HCT116 (cell line): ENCODE results near the gene POU2F3. TPM values are rescaled to one million over a fixed set of nuclear protein-coding genes. Genes with fewer than 3 reads are reported as not detected.

Experiments used
- ATAC-seq: fragments of 200-7000 bp; cut with Tn5 transposase; 2 replicates; pipeline ENCODE4 v1.9.1; 2020; ENCODE audit warnings: mild to moderate bottlenecking, moderate library complexity
- BruUV-seq: library from RNA; stranded (reverse); fragments of 400-500 nt; replicated peaks from 2 replicates; lab custom pipeline; 2021; lab: Mats Ljungman, UMichigan
- CTCF ChIA-PET: fragments of 300-600 bp; sonication (Branson Sonifier 250); formaldehyde crosslinking; loops from one replicate; lab custom pipeline; 2021; ENCODE audit warnings: antibody characterized with exemption; lab: Charles Lee
- POLR2A ChIA-PET: fragments of 300-600, 350-600 bp; sonication (Branson Sonifier 250); formaldehyde crosslinking; loops from one replicate; lab custom pipeline; 2021; ENCODE audit warnings: antibody characterized with exemption; lab: Charles Lee
- RAD21 ChIA-PET, 2 experiments: fragments of 300-600 bp; sonication (Branson Sonifier 250); formaldehyde crosslinking; loops; one replicate each; lab custom pipeline; 2023; ENCODE audit warnings: low total read pairs in 2 of 2; ENCODE audit not compliant: uncharacterized antibody in 2 of 2, unreplicated experiment in 2 of 2, low non-redundant PET in 1 of 2; lab: Charles Lee
- DNase-seq: peaks from one replicate; pipeline ENCODE4 v3.0.0-alpha.2; 2010; ENCODE audit warnings: low read depth, low spot score
- H2AFZ ChIP-seq: fragments of 200-600 bp; shearing (Covaris generic), sonication (generic); 2 replicates; pipeline ENCODE4 v1.6.1; 2017; ENCODE audit warnings: low read depth, mixed run types, mixed read lengths, antibody characterized with exemption, low read length; ENCODE audit not compliant: poor library complexity, severe bottlenecking
- H3K27ac ChIP-seq: 2 replicates; pipeline ENCODE4 v1.5.1; 2012; ENCODE audit warnings: low read depth, low read length
- H3K27me3 ChIP-seq: fragments of 200-600 bp; sonication (generic); 2 replicates; pipeline ENCODE4 v1.6.1; 2016; ENCODE audit warnings: mixed run types, low read length, mixed read lengths; ENCODE audit not compliant: insufficient read depth
- H3K36me3 ChIP-seq, 2 experiments: fragments of 200-500 bp in 1 of 2; fragments of 200-600 bp in 1 of 2; sonication (Bioruptor generic) in 1 of 2; sonication (generic) in 1 of 2; 2 replicates each; pipeline versions ENCODE4 v1.5.1 to v1.6.1; 2014 to 2016; ENCODE audit warnings: low read length in 2 of 2, inconsistent platforms in 1 of 2, mixed read lengths in 1 of 2, mixed run types in 1 of 2; ENCODE audit not compliant: insufficient read depth in 2 of 2, control insufficient read depth in 1 of 2
- H3K4me1 ChIP-seq, 2 experiments: fragments of 200-600 bp in 1 of 2; sonication (generic) in 1 of 2; 2 replicates each; pipeline versions ENCODE4 v1.5.1 to v1.6.1; 2012 to 2017; ENCODE audit warnings: low read length in 2 of 2, inconsistent platforms in 1 of 2, mild to moderate bottlenecking in 1 of 2, mixed read lengths in 1 of 2, mixed run types in 1 of 2, moderate library complexity in 1 of 2; ENCODE audit not compliant: insufficient read depth in 2 of 2, control insufficient read depth in 1 of 2
- H3K4me2 ChIP-seq: fragments of 200-600 bp; sonication (generic); 2 replicates; pipeline ENCODE4 v1.6.1; 2017; ENCODE audit warnings: mixed run types, low read length, mixed read lengths
- H3K4me3 ChIP-seq, 2 experiments: fragments of 200-600 bp in 1 of 2; sonication (generic) in 1 of 2; replicated peaks in 1 of 2; 2 replicates each; pipeline ENCODE4 v1.5.1; 2011 to 2016; ENCODE audit warnings: low read length in 2 of 2, control low read depth in 1 of 2, low read depth in 1 of 2, mild to moderate bottlenecking in 1 of 2, mixed read lengths in 1 of 2, mixed run types in 1 of 2
- H3K79me2 ChIP-seq: fragments of 200-600 bp; sonication (generic); 2 replicates; pipeline ENCODE4 v1.6.1; 2017; ENCODE audit warnings: mild to moderate bottlenecking, mixed run types, low read length, moderate library complexity, mixed read lengths; ENCODE audit not compliant: insufficient read depth
- H3K9ac ChIP-seq: fragments of 200-600 bp; sonication (generic); 2 replicates; pipeline ENCODE4 v1.6.1; 2016; ENCODE audit warnings: low read length, mixed read lengths
- H3K9me2 ChIP-seq: fragments of 200-600 bp; sonication (generic), shearing (Covaris generic); 2 replicates; pipeline ENCODE4 v1.6.1; 2017; ENCODE audit warnings: mixed run types, mild to moderate bottlenecking, moderate library complexity; ENCODE audit not compliant: insufficient read depth
- H3K9me3 ChIP-seq, 2 experiments: fragments of 200-500 bp in 1 of 2; fragments of 200-600 bp in 1 of 2; sonication (Bioruptor generic) in 1 of 2; sonication (generic) in 1 of 2; 2 replicates each; pipeline ENCODE4 v1.6.1; 2014 to 2017; ENCODE audit warnings: low read length in 2 of 2, mixed read lengths in 2 of 2, inconsistent platforms in 1 of 2, low read depth in 1 of 2, mild to moderate bottlenecking in 1 of 2, mixed run types in 1 of 2, moderate library complexity in 1 of 2; ENCODE audit not compliant: control insufficient read depth in 1 of 2, insufficient read depth in 1 of 2
- H4K20me1 ChIP-seq: fragments of 200-600 bp; sonication (generic), shearing (Covaris generic); 2 replicates; pipeline ENCODE4 v1.6.1; 2017; ENCODE audit warnings: mixed run types, mild to moderate bottlenecking, moderate library complexity; ENCODE audit not compliant: insufficient read depth
- CBX3 ChIP-seq: IDR thresholded peaks from 2 replicates; pipeline ENCODE4 v1.6.1; 2012; ENCODE audit warnings: low read depth
- EGR1 ChIP-seq: IDR thresholded peaks from 2 replicates; pipeline ENCODE4 v1.6.1; 2012; ENCODE audit warnings: low read depth
- EZH2phosphoT487 ChIP-seq: fragments of 200-600 bp; IDR thresholded peaks from 2 replicates; pipeline ENCODE4 v1.6.1; 2018; ENCODE audit warnings: antibody characterized with exemption, borderline replicate concordance
- POLR2A ChIP-seq: IDR thresholded peaks from 2 replicates; pipeline ENCODE4 v1.7.0; 2011; ENCODE audit warnings: borderline replicate concordance; ENCODE audit not compliant: insufficient read depth, insufficient read length; ENCODE audit errors: extremely low read depth
- SP1 ChIP-seq: IDR thresholded peaks from 2 replicates; pipeline ENCODE4 v1.6.1; 2012; ENCODE audit warnings: low read depth
- SRF ChIP-seq: IDR thresholded peaks from 2 replicates; pipeline ENCODE4 v1.6.1; 2012; ENCODE audit warnings: low read depth
- TCF7L2 ChIP-seq: IDR thresholded peaks from 2 replicates; pipeline ENCODE4 v1.7.0; 2011; ENCODE audit warnings: borderline replicate concordance, inconsistent platforms; ENCODE audit not compliant: insufficient read depth, insufficient read length; ENCODE audit errors: extremely low read depth
- ZFX ChIP-seq: fragments of 450-650 bp; IDR thresholded peaks from 2 replicates; pipeline ENCODE4 v1.6.1; 2017
- intact Hi-C: fragments of 100-400 bp; cut with micrococcal nuclease; formaldehyde crosslinking; loops from 2 replicates; pipeline ENCODE4 v1.10.0; 2022
- total RNA-seq: library from RNA; stranded (reverse); gene quantifications from one replicate; pipeline ENCODE4 v1.2.1, GENCODE V29; 2021; ENCODE audit not compliant: unreplicated experiment
- TF ChIP-seq, protein P1 (sequence below): IDR thresholded peaks from 2 replicates; pipeline ENCODE4 v1.6.1; 2012
- TF ChIP-seq, protein P2 (sequence below): IDR thresholded peaks from 2 replicates; pipeline ENCODE4 v1.6.1; 2012

Gene POU2F3
- total RNA-seq, 1 experiment from 2014 or later = 0.15 TPM

DNA sequence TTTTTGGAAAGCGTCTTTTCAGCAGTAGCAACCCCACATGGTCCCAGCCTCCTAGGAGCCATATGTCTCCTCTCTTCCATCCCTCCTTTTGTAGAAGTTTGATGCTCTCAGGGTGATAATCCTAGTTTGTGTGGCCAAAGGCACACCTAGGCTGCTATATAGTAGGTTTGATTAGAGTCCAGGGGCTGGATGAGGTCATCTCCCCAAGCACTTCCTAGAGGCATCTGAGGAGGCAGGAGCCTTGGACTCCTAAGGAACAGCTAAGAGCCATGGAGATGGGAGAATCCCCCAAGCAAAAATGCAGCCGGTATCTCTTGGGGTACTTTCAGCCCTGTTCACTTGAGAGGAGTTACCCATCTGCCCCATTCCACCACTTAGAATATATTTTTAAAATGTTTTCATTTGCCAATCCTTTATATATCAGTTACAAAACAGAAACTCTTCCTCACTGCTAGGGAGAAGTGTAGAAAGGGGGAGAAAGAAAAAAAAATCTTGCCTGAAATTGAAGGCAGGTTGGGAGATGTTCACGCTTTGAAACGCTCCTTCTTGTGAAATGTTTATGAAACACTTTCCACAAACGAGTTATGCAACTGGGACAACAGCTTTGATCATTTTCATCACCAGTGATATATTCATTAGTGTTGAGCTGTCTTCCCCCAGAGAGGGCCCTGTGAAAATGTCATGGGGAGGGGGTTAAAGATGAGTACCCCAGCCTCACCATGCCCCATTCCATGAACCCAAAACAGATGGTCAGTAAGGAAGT is 53.3 kb downstream of the POU2F3 start:
- H3K9me2 ChIP-seq = no peaks in the 10 kb centered on the region
- peaks cover 5 to 8% of the 10 kb centered on the region in 2 experiments; a peak in 3 of 4 replicates for H3K4me1 ChIP-seq
- no peak overlapping the region for H3K27ac ChIP-seq
- DNase-seq = no peak
- no peak for ATAC-seq
- TF ChIP-seq SP1 = no peak
- BruUV-seq = no TSS peak
- RAD21 ChIA-PET = no interaction called here
- no peak overlapping the region for H2AFZ ChIP-seq
- H3K9me3 ChIP-seq = no peaks in the 10 kb centered on the region
- H3K27me3 ChIP-seq = peaks cover 41% of the 10 kb centered on the region; the same call in 1 of the 2 replicates
- CTCF ChIA-PET = interaction anchor here (1.2 to 2.1 kb wide), 2 partner anchors 10 to 13 kb away, joined by 3 to 10 read pairs; no protein-coding TSS in a partner anchor
- no peaks in the 10 kb centered on the region for H4K20me1 ChIP-seq
- no peaks in the 10 kb centered on the region for H3K79me2 ChIP-seq
- no peak overlapping the region for H3K4me2 ChIP-seq
- no peaks in the 10 kb centered on the region for H3K36me3 ChIP-seq
- intact Hi-C loops = no loop called here
- H3K9ac ChIP-seq = no peak overlapping the region
- H3K4me3 ChIP-seq = no peak overlapping the region
- POLR2A ChIA-PET = no interaction called here

DNA sequence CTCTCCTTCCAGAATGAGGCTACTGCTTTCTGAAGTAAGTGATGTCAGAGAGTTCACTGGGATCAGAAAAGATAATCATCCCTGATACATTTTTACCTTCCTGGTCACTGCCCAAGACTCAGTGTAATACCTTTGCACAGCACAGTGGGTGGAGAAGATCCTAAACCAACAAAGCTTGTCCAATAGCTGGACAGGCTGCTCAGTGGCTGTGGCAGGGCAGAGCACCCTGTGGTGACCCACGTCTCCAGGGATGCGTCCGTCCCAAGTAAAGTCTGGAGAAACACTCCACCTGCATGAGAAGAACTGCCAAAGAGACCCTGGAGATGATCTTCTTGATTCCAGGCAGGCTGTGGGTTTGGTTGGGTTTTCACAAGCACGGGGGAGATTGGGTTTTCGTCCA is 54.2 kb downstream of the POU2F3 start:
- H4K20me1 ChIP-seq = no peaks in the 10 kb centered on the region
- ATAC-seq (no peak), DNase-seq (no peak)
- ChIA-PET POLR2A (no interaction called here), RAD21 (no interaction called here)
- BruUV-seq = no TSS peak
- H3K79me2 ChIP-seq = no peaks in the 10 kb centered on the region
- intact Hi-C loops = no loop called here
- H3K27ac ChIP-seq = no peak overlapping the region
- H3K9me2 ChIP-seq = no peaks in the 10 kb centered on the region
- no peak overlapping the region for H3K4me2 ChIP-seq
- H3K4me1 ChIP-seq = peaks cover 5 to 8% of the 10 kb centered on the region in 2 experiments; a peak in 3 of 4 replicates
- H3K27me3 ChIP-seq = peaks cover 41% of the 10 kb centered on the region; the same call in 1 of the 2 replicates
- TF ChIP-seq SRF (no peak), ZFX (no peak), EGR1 (no peak), EZH2phosphoT487 (no peak), CBX3 (no peak), TCF7L2 (no peak), POLR2A (no peak)
- TF ChIP-seq, protein P1, sequence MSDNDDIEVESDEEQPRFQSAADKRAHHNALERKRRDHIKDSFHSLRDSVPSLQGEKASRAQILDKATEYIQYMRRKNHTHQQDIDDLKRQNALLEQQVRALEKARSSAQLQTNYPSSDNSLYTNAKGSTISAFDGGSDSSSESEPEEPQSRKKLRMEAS = no peak
- TF ChIP-seq, protein P2, sequence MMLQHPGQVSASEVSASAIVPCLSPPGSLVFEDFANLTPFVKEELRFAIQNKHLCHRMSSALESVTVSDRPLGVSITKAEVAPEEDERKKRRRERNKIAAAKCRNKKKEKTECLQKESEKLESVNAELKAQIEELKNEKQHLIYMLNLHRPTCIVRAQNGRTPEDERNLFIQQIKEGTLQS = no peak
- TF ChIP-seq, all 23 proteins: peak for 0
- CTCF ChIA-PET = interaction anchor here (1.1 to 2.1 kb wide), 3 partner anchors 9 to 46 kb away, joined by 3 to 10 read pairs (median 3); no protein-coding TSS in a partner anchor
- H3K4me3 ChIP-seq = no peak overlapping the region
- H3K9me3 ChIP-seq = no peaks in the 10 kb centered on the region
- no peak overlapping the region for H3K9ac ChIP-seq
- H3K36me3 ChIP-seq = no peaks in the 10 kb centered on the region
- H2AFZ ChIP-seq = no peak overlapping the region
